A673 (cell line): Measurements from ENCODE around the gene CCDC127. TPM values are rescaled to one million over a fixed set of nuclear protein-coding genes. Genes with fewer than 3 reads are reported as not detected.

Source experiments
- BruUV-seq: library from RNA; stranded (reverse); fragments of 400-500 nt; replicated peaks from 2 replicates; lab custom pipeline; 2021; lab: Mats Ljungman, UMichigan
- CTCF ChIA-PET: fragments of 300-600 bp; sonication (Branson Sonifier 250); formaldehyde crosslinking; loops from one replicate; lab custom pipeline; 2022; ENCODE audit warnings: antibody characterized with exemption; lab: Charles Lee
- POLR2A ChIA-PET: fragments of 300-600 bp; sonication (Branson Sonifier 250); formaldehyde crosslinking; loops from one replicate; lab custom pipeline; 2022; ENCODE audit warnings: antibody characterized with exemption; ENCODE audit not compliant: low non-redundant PET; lab: Charles Lee
- DNase-seq: peaks from one replicate; pipeline ENCODE4 v3.0.0-alpha.2; 2015; ENCODE audit warnings: low spot score
- H3K27ac ChIP-seq: fragments of 200-600 bp; sonication (generic); 2 replicates; pipeline ENCODE4 v1.5.1; 2016; ENCODE audit warnings: mixed run types, low read depth, mild to moderate bottlenecking, mixed read lengths, antibody characterized with exemption, low read length; ENCODE audit not compliant: poor library complexity, severe bottlenecking
- H3K27me3 ChIP-seq: fragments of 200-600 bp; sonication (generic); replicated peaks from 2 replicates; pipeline ENCODE4 v1.6.1; 2017; ENCODE audit warnings: mixed run types, low read depth, mild to moderate bottlenecking, mixed read lengths, antibody characterized with exemption, low read length; ENCODE audit not compliant: insufficient read depth, poor library complexity
- H3K36me3 ChIP-seq: fragments of 200-600 bp; sonication (generic); 2 replicates; pipeline ENCODE4 v1.6.1; 2016; ENCODE audit warnings: mixed run types, mild to moderate bottlenecking, mixed read lengths, antibody characterized with exemption, low read length; ENCODE audit not compliant: insufficient read depth, poor library complexity, severe bottlenecking
- H3K4me1 ChIP-seq: fragments of 200-600 bp; sonication (generic); 2 replicates; pipeline ENCODE4 v1.6.1; 2017; ENCODE audit warnings: mixed run types, mild to moderate bottlenecking, mixed read lengths, antibody characterized with exemption, low read length; ENCODE audit not compliant: insufficient read depth, poor library complexity, severe bottlenecking
- H3K4me3 ChIP-seq: fragments of 200-600 bp; sonication (generic); 2 replicates; pipeline ENCODE4 v1.5.1; 2016; ENCODE audit warnings: low read depth, mixed run types, mild to moderate bottlenecking, mixed read lengths, low read length; ENCODE audit not compliant: poor library complexity, severe bottlenecking
- H3K9me3 ChIP-seq: fragments of 200-600 bp; sonication (generic); 2 replicates; pipeline ENCODE4 v1.6.1; 2016; ENCODE audit warnings: mixed run types, low read depth, mild to moderate bottlenecking, mixed read lengths, antibody characterized with exemption, low read length; ENCODE audit not compliant: poor library complexity, severe bottlenecking
- CTCF ChIP-seq: fragments of 300-800, 200-600 bp; sonication (generic); conservative IDR thresholded peaks from 2 replicates; pipeline ENCODE4 v1.5.1; 2017; ENCODE audit warnings: low read depth, mild to moderate bottlenecking, antibody characterized with exemption, low read length, moderate library complexity, mixed read lengths
- EZH2 ChIP-seq: fragments of 200-600 bp; sonication (generic); IDR thresholded peaks from 2 replicates; pipeline ENCODE4 v1.6.1; 2017; ENCODE audit warnings: borderline replicate concordance, low read depth, mild to moderate bottlenecking, mixed read lengths, antibody characterized with exemption, low read length; ENCODE audit not compliant: poor library complexity, severe bottlenecking
- intact Hi-C: fragments of 100-400 bp; cut with micrococcal nuclease; formaldehyde crosslinking; loops from one replicate; pipeline ENCODE4 v1.10.0; 2022; ENCODE audit not compliant: unreplicated experiment
- total RNA-seq: library from RNA; stranded (reverse); gene quantifications from 2 replicates; pipeline ENCODE4 v1.2.3, GENCODE V29; 2021

The CCDC127 gene
- total RNA-seq, 1 experiment from 2014 or later = 8.8 TPM

GRCh38 chr5:160173-160510 lies 57.8 kb downstream of the CCDC127 start:
- TF ChIP-seq CTCF (no peak), EZH2 (no peak)
- no TSS peak for BruUV-seq
- Histone ChIP-seq H3K4me3 (no peak overlapping the region), H3K36me3 (no peaks in the 10 kb centered on the region), H3K4me1 (no peaks in the 10 kb centered on the region), H3K9me3 (no peaks in the 10 kb centered on the region), H3K27ac (no peak overlapping the region), H3K27me3 (no peaks in the 10 kb centered on the region)
- intact Hi-C loops = no loop called here
- CTCF ChIA-PET = no interaction called here
- POLR2A ChIA-PET = no interaction called here
- DNase-seq = no peak

GRCh38 chr5:159448-160172 lies 58.3 kb downstream of the CCDC127 start:
- H3K27me3 ChIP-seq = no peaks in the 10 kb centered on the region
- POLR2A ChIA-PET = no interaction called here
- intact Hi-C loops = no loop called here
- no TSS peak for BruUV-seq
- no peaks in the 10 kb centered on the region for H3K9me3 ChIP-seq
- H3K4me3 ChIP-seq = no peak overlapping the region
- no peaks in the 10 kb centered on the region for H3K36me3 ChIP-seq
- no peak for DNase-seq
- no peak overlapping the region for H3K27ac ChIP-seq
- TF ChIP-seq CTCF (no peak), EZH2 (no peak)
- CTCF ChIA-PET = no interaction called here
- H3K4me1 ChIP-seq = no peaks in the 10 kb centered on the region

- no peak for TF ChIP-seq EZH2
- no peak for TF ChIP-seq CTCF
- DNase-seq = no peak
- POLR2A ChIA-PET = no interaction called here
- no peaks in the 10 kb centered on the region for H3K9me3 ChIP-seq
- no peak overlapping the region for H3K27ac ChIP-seq
- H3K36me3 ChIP-seq = no peaks in the 10 kb centered on the region
- no peaks in the 10 kb centered on the region for H3K27me3 ChIP-seq
- intact Hi-C loops = no loop called here
- no peaks in the 10 kb centered on the region for H3K4me1 ChIP-seq
- CTCF ChIA-PET = no interaction called here
- H3K4me3 ChIP-seq = no peak overlapping the region
- no TSS peak for BruUV-seq
Measured at GRCh38 chr5:158807-159447, 59.0 kb downstream of the CCDC127 start.
